ENCODE results near the gene MED27. TPM values are rescaled to one million over a fixed set of nuclear protein-coding genes. Genes with fewer than 3 reads are reported as not detected.

MED27 gene
- total and polyA plus RNA-seq, 2 of the 13 experiments (the other 11 are each of a cell fraction or from before 2014, with no cell fraction given), result 16.9 to 19.0 TPM

- no peak for TF ChIP-seq MED13 (CRISPR knock-in tag; IDR thresholded peaks at IDR 0.05)
- TF ChIP-seq SPEN (CRISPR knock-in tag; IDR thresholded peaks at IDR 0.05; ENCODE audit: low read depth), result no peak
- no peak for TF ChIP-seq NFE2L1 (CRISPR knock-in tag; IDR thresholded peaks at IDR 0.05; ENCODE audit: borderline replicate concordance)
- TF ChIP-seq ZNF205 (CRISPR knock-in tag; IDR thresholded peaks at IDR 0.05), result no peak
- no peak for TF ChIP-seq ZBTB8A (CRISPR knock-in tag; IDR thresholded peaks at IDR 0.05; ENCODE audit: borderline replicate concordance, low read depth)
- TF ChIP-seq, protein P1, sequence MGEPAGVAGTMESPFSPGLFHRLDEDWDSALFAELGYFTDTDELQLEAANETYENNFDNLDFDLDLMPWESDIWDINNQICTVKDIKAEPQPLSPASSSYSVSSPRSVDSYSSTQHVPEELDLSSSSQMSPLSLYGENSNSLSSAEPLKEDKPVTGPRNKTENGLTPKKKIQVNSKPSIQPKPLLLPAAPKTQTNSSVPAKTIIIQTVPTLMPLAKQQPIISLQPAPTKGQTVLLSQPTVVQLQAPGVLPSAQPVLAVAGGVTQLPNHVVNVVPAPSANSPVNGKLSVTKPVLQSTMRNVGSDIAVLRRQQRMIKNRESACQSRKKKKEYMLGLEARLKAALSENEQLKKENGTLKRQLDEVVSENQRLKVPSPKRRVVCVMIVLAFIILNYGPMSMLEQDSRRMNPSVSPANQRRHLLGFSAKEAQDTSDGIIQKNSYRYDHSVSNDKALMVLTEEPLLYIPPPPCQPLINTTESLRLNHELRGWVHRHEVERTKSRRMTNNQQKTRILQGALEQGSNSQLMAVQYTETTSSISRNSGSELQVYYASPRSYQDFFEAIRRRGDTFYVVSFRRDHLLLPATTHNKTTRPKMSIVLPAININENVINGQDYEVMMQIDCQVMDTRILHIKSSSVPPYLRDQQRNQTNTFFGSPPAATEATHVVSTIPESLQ (CRISPR knock-in tag; conservative IDR thresholded peaks at IDR 0.05), result no peak
- no peak for TF ChIP-seq RFXAP (CRISPR knock-in tag; IDR thresholded peaks at IDR 0.05; ENCODE audit: borderline replicate concordance)
- TF ChIP-seq IKZF1 (IDR thresholded peaks at IDR 0.05), result no peak
These were observed 194.5 kb downstream of the MED27 start (continued) for GRCh38 chr9:131885144-131885609.

DNA sequence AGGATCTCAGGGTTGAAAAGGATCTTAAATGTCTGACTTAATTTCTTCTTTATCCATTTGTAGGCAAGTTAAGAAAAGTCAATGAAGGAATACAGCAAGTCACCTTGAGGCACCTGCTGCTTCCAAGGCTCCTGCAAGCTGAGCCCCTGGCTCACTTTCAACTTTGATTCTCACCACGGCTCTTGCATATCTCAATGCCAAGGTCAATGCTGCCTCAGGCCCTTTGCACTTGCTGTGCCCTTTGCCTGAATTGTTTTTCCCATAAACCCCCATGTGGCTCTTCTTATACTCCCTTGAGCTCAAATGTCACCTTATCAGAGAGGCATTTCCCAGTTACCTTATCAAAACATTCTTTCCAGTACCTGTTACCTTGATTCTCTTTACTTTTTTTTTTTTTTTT, 195.4 kb downstream of the MED27 start:
- Histone ChIP-seq H4K20me1 (ENCODE audit: insufficient read depth, low read length) (no peaks in the 10 kb centered on the region), H2AFZ (ENCODE audit: low read length) (no peak overlapping the region), H3K9ac (ENCODE audit: insufficient read depth, low read depth, low read length) (no peak overlapping the region), H3K79me2 (ENCODE audit: insufficient read depth, low read length) (no peaks in the 10 kb centered on the region), H3K36me3 (replicated peaks in 1 of 2; ENCODE audit: control insufficient read depth in 1 of 2, insufficient read depth in 2 of 2, low read length in 2 of 2) (no peaks in the 10 kb centered on the region), H3K4me2 (ENCODE audit: low read depth, low read length) (no peak overlapping the region), H3K4me1 (ENCODE audit: insufficient read depth, low read length) (no peaks in the 10 kb centered on the region), H3K4me3 (replicated peaks in 1 of 3; ENCODE audit: insufficient read depth in 1 of 3, low read depth in 2 of 3, low read length in 3 of 3) (no peak overlapping the region), H3K9me3 (ENCODE audit: low read length) (no peaks in the 10 kb centered on the region), H3K27me3 (ENCODE audit: control insufficient read depth in 1 of 2, insufficient read depth in 2 of 2, low read length in 2 of 2) (no peaks in the 10 kb centered on the region), H3K27ac (ENCODE audit: extremely low read length, insufficient read depth, low read length) (no peak overlapping the region)
- ChIA-PET CTCF (ENCODE audit: low intra/inter-chr PET ratio, low total read pairs) (no interaction called here), POLR2A (no interaction called here)
- intact Hi-C loops (cut with micrococcal nuclease; ENCODE audit: unreplicated experiment) (no loop called here), in situ Hi-C loops (cut with HindIII; ENCODE audit: extremely low pct_ligation_motif_present, low pct_unique_long_range_greater_than_20kb) (no loop called here)
- 63% methylated on average over 1 of the region's 1 CpG for WGBS (ENCODE audit: low lambda C conversion rate)
- FAIRE-seq (no peak), DNase-seq (ENCODE audit: low spot score) (no peak), ATAC-seq (no peak)
- no TSS peak for BruUV-seq (replicated peaks)
- TF ChIP-seq ZBTB7B (CRISPR knock-in tag; IDR thresholded peaks at IDR 0.05) (no peak), CCAR2 (optimal IDR thresholded peaks at IDR 0.05; ENCODE audit: low read depth, low read length) (no peak), CENPT (CRISPR knock-in tag; IDR thresholded peaks at IDR 0.05; ENCODE audit: low read depth) (no peak), TBL1XR1 (IDR thresholded peaks at IDR 0.05; ENCODE audit: borderline replicate concordance, low read length, partially characterized antibody) (no peak), DNMT1 (CRISPR knock-in tag; IDR thresholded peaks at IDR 0.05) (no peak), ZNF816 (CRISPR knock-in tag; IDR thresholded peaks at IDR 0.05; ENCODE audit: borderline replicate concordance) (no peak), CBX1 (IDR thresholded peaks at IDR 0.05; ENCODE audit: low read depth) (no peak), CREB1 (IDR thresholded peaks at IDR 0.05) (no peak), CREB1 (CRISPR knock-in tag; IDR thresholded peaks at IDR 0.05) (no peak), GATAD1 (CRISPR knock-in tag; IDR thresholded peaks at IDR 0.05) (no peak)
- TF ChIP-seq, protein P2, sequence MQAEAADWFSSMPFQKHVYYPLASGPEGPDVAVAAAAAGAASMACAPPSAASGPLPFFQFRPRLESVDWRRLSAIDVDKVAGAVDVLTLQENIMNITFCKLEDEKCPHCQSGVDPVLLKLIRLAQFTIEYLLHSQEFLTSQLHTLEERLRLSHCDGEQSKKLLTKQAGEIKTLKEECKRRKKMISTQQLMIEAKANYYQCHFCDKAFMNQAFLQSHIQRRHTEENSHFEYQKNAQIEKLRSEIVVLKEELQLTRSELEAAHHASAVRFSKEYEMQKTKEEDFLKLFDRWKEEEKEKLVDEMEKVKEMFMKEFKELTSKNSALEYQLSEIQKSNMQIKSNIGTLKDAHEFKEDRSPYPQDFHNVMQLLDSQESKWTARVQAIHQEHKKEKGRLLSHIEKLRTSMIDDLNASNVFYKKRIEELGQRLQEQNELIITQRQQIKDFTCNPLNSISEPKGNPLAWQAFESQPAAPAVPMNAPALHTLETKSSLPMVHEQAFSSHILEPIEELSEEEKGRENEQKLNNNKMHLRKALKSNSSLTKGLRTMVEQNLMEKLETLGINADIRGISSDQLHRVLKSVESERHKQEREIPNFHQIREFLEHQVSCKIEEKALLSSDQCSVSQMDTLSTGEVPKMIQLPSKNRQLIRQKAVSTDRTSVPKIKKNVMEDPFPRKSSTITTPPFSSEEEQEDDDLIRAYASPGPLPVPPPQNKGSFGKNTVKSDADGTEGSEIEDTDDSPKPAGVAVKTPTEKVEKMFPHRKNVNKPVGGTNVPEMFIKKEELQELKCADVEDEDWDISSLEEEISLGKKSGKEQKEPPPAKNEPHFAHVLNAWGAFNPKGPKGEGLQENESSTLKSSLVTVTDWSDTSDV (CRISPR knock-in tag; IDR thresholded peaks at IDR 0.05), result no peak
